HFFc6 (cell line): ENCODE results near the gene TM9SF2. TPM values are rescaled to one million over a fixed set of nuclear protein-coding genes. Genes with fewer than 3 reads are reported as not detected.

Experiments
- DNase-seq: peaks from one replicate; pipeline ENCODE4 v3.0.0-alpha.2; 2018
- H3K27ac Mint-ChIP-seq: 2 replicates; pipeline ENCODE4 v1.8.0; 2020; ENCODE audit warnings: mild to moderate bottlenecking, mixed read lengths
- H3K27me3 Mint-ChIP-seq: 2 replicates; pipeline ENCODE4 v1.8.0; 2021; ENCODE audit warnings: mild to moderate bottlenecking, moderate library complexity, mixed read lengths; ENCODE audit not compliant: insufficient read depth
- H3K36me3 Mint-ChIP-seq: 2 replicates; pipeline ENCODE4 v1.8.0; 2021; ENCODE audit warnings: low read depth, mixed read lengths
- H3K4me1 Mint-ChIP-seq: 2 replicates; pipeline ENCODE4 v1.8.0; 2020; ENCODE audit warnings: low read depth, mixed read lengths
- H3K4me3 Mint-ChIP-seq: 2 replicates; pipeline ENCODE4 v1.8.0; 2020; ENCODE audit warnings: mild to moderate bottlenecking, moderate library complexity, mixed read lengths
- H3K9me3 Mint-ChIP-seq: 2 replicates; pipeline ENCODE4 v1.8.0; 2020; ENCODE audit warnings: mild to moderate bottlenecking, mixed read lengths
- CTCF ChIP-seq: fragments of 200-600 bp; sonication (generic); IDR thresholded peaks from 2 replicates; pipeline ENCODE4 v1.5.0; 2021; ENCODE audit warnings: antibody characterized with exemption, mild to moderate bottlenecking
- total RNA-seq, 6 experiments: library from RNA; stranded (reverse); fragmentation: NEBNext Ultra II Directional; extraction: Animal tissue kit (Norgen Biotek cat#: 25700); gene quantifications; 2 replicates in 1 of 6; 3 replicates in 5 of 6; pipeline ENCODE4 v1.2.3, GENCODE V29; 2021

The TM9SF2 gene
- total RNA-seq, 6 experiments from 2014 or later: 101 to 127 (median 122) TPM

GRCh38 chr13:99572921-99573320 is 71.6 kb downstream of the TM9SF2 start:
- no peaks in the 10 kb centered on the region for H3K4me1 Mint-ChIP-seq
- H3K27ac Mint-ChIP-seq: no peak overlapping the region
- H3K9me3 Mint-ChIP-seq: peaks cover 6% of the 10 kb centered on the region
- H3K27me3 Mint-ChIP-seq: peaks cover 2% of the 10 kb centered on the region; the same call in 1 of the 2 replicates
- no peak for DNase-seq
- H3K4me3 Mint-ChIP-seq: no peak overlapping the region
- TF ChIP-seq CTCF: no peak
- H3K36me3 Mint-ChIP-seq: peaks cover 9% of the 10 kb centered on the region; the same call in 1 of the 2 replicates

GRCh38 chr13:99575376-99576120 is 74.3 kb downstream of the TM9SF2 start:
- no peaks in the 10 kb centered on the region for H3K9me3 Mint-ChIP-seq
- no peak for DNase-seq
- no peak overlapping the region for H3K4me3 Mint-ChIP-seq
- peaks cover 9% of the 10 kb centered on the region for H3K27me3 Mint-ChIP-seq
- H3K27ac Mint-ChIP-seq: no peak overlapping the region
- H3K4me1 Mint-ChIP-seq: no peaks in the 10 kb centered on the region
- no peaks in the 10 kb centered on the region for H3K36me3 Mint-ChIP-seq
- no peak for TF ChIP-seq CTCF

- Mint-ChIP-seq H3K4me1 (no peaks in the 10 kb centered on the region; the same call in 1 of the 2 replicates), H3K27me3 (peaks cover 9% of the 10 kb centered on the region), H3K36me3 (no peaks in the 10 kb centered on the region), H3K27ac (no peak overlapping the region), H3K4me3 (no peak overlapping the region), H3K9me3 (no peaks in the 10 kb centered on the region)
- no peak for DNase-seq
- TF ChIP-seq CTCF: peak; percentile 32
These were observed 77.0 kb downstream of the TM9SF2 start for GRCh38 chr13:99577934-99578917.

GRCh38 chr13:99580500-99581268 is 79.4 kb downstream of the TM9SF2 start:
- Mint-ChIP-seq H3K9me3 (no peaks in the 10 kb centered on the region), H3K27me3 (peaks cover 7% of the 10 kb centered on the region), H3K27ac (no peak overlapping the region), H3K4me1 (no peaks in the 10 kb centered on the region; the same call in 1 of the 2 replicates), H3K4me3 (no peak overlapping the region), H3K36me3 (no peaks in the 10 kb centered on the region)
- TF ChIP-seq CTCF: no peak
- no peak for DNase-seq

- peaks cover 9% of the 10 kb centered on the region for H3K27me3 Mint-ChIP-seq
These were observed 81.2 kb downstream of the TM9SF2 start for GRCh38 chr13:99582511-99582910.

More at GRCh38 chr13:99582511-99582910, 81.2 kb downstream of the TM9SF2 start:
- Mint-ChIP-seq H3K9me3 (no peaks in the 10 kb centered on the region), H3K36me3 (no peaks in the 10 kb centered on the region), H3K27ac (no peak overlapping the region), H3K4me3 (no peak overlapping the region), H3K4me1 (no peaks in the 10 kb centered on the region; the same call in 1 of the 2 replicates)
- DNase-seq: no peak
- TF ChIP-seq CTCF: no peak
